Measurements from ENCODE around the gene CEP95.
A peak's percentile ranks its signal among the peaks of the same experiment; 100 is the strongest.
"Not testable (repeated sequence)": the region's sequence is repeated elsewhere in the genome, so short reads cannot be mapped to it uniquely, and the experiment has no call there.

The CEP95 gene

GRCh38 chr17:64480951-64481350 is 25.8 kb upstream of the CEP95 start:
- no peak for TF ChIP-seq JUND (IDR thresholded peaks at IDR 0.05; ENCODE audit: low read depth)
- DNase-seq (ENCODE audit: low read depth in 1 of 2, low spot score in 1 of 2), result no peak
- in situ Hi-C loops (cut with HindIII; ENCODE audit: low pct_unique_long_range_greater_than_20kb, low sequenced_read_pairs), result no loop called here

GRCh38 chr17:64484380-64484779 is 22.4 kb upstream of the CEP95 start:
- no peak for DNase-seq (ENCODE audit: low read depth in 1 of 2, low spot score in 1 of 2)
- in situ Hi-C loops (cut with HindIII; ENCODE audit: low pct_unique_long_range_greater_than_20kb, low sequenced_read_pairs), result no loop called here
- no peak for TF ChIP-seq JUND (IDR thresholded peaks at IDR 0.05; ENCODE audit: low read depth)

- in situ Hi-C loops (cut with HindIII; ENCODE audit: low pct_unique_long_range_greater_than_20kb, low sequenced_read_pairs), result no loop called here
- TF ChIP-seq JUND (IDR thresholded peaks at IDR 0.05; ENCODE audit: low read depth), result no peak
- DNase-seq (ENCODE audit: low read depth in 1 of 2, low spot score in 1 of 2), result no peak
Observed at GRCh38 chr17:64488301-64488700, 18.5 kb upstream of the CEP95 start.

- DNase-seq (ENCODE audit: low read depth in 1 of 2, low spot score in 1 of 2), result peak in 1 of 2 experiments; percentile 59
- in situ Hi-C loops (cut with HindIII; ENCODE audit: low pct_unique_long_range_greater_than_20kb, low sequenced_read_pairs), result no loop called here
- TF ChIP-seq JUND (IDR thresholded peaks at IDR 0.05; ENCODE audit: low read depth), result no peak
Observed at GRCh38 chr17:64491034-64491860, 15.5 kb upstream of the CEP95 start.

- no peak for TF ChIP-seq JUND (IDR thresholded peaks at IDR 0.05; ENCODE audit: low read depth)
- in situ Hi-C loops (cut with HindIII; ENCODE audit: low pct_unique_long_range_greater_than_20kb, low sequenced_read_pairs), result no loop called here
- no peak for DNase-seq (ENCODE audit: low read depth in 1 of 2, low spot score in 1 of 2)
Observed at GRCh38 chr17:64491994-64492393, 14.8 kb upstream of the CEP95 start.

GRCh38 chr17:64492481-64493109 is 14.2 kb upstream of the CEP95 start:
- DNase-seq (ENCODE audit: low read depth in 1 of 2, low spot score in 1 of 2), result peak in 1 of 2 experiments; percentile 38
- TF ChIP-seq JUND (IDR thresholded peaks at IDR 0.05; ENCODE audit: low read depth), result no peak
- in situ Hi-C loops (cut with HindIII; ENCODE audit: low pct_unique_long_range_greater_than_20kb, low sequenced_read_pairs), result no loop called here

GRCh38 chr17:64494121-64494520 is 12.7 kb upstream of the CEP95 start:
- in situ Hi-C loops (cut with HindIII; ENCODE audit: low pct_unique_long_range_greater_than_20kb, low sequenced_read_pairs), result no loop called here
- TF ChIP-seq JUND (IDR thresholded peaks at IDR 0.05; ENCODE audit: low read depth), result no peak

GRCh38 chr17:64495300-64495699 is 11.5 kb upstream of the CEP95 start:
- in situ Hi-C loops (cut with HindIII; ENCODE audit: low pct_unique_long_range_greater_than_20kb, low sequenced_read_pairs); DNase-seq (ENCODE audit: low read depth in 1 of 2, low spot score in 1 of 2): not testable (repeated sequence)

More at GRCh38 chr17:64494121-64494520, 12.7 kb upstream of the CEP95 start:
- no peak for DNase-seq (ENCODE audit: low read depth in 1 of 2, low spot score in 1 of 2)

GRCh38 chr17:64496348-64496785 is 10.4 kb upstream of the CEP95 start:
- no peak for TF ChIP-seq JUND (IDR thresholded peaks at IDR 0.05; ENCODE audit: low read depth)
- in situ Hi-C loops (cut with HindIII; ENCODE audit: low pct_unique_long_range_greater_than_20kb, low sequenced_read_pairs), result no loop called here
- DNase-seq (ENCODE audit: low read depth in 1 of 2, low spot score in 1 of 2), result no peak

- DNase-seq (ENCODE audit: low read depth in 1 of 2, low spot score in 1 of 2), result peak; percentile 85 to 95
- TF ChIP-seq JUND (IDR thresholded peaks at IDR 0.05; ENCODE audit: low read depth), result peak; percentile 65; the same call in 1 of the 2 replicates
- in situ Hi-C loops (cut with HindIII; ENCODE audit: low pct_unique_long_range_greater_than_20kb, low sequenced_read_pairs), result no loop called here
Observed at GRCh38 chr17:64496786-64497564, 9.8 kb upstream of the CEP95 start, which contains the start of gene POLG2. POLG2 (minus strand) TSS chr17:64497054; CDS start chr17:64496968, 86 bp downstream.

- no peak for DNase-seq (ENCODE audit: low read depth in 1 of 2, low spot score in 1 of 2)
- peak; percentile 6; the same call in 1 of the 2 replicates for TF ChIP-seq JUND (IDR thresholded peaks at IDR 0.05; ENCODE audit: low read depth)
- in situ Hi-C loops (cut with HindIII; ENCODE audit: low pct_unique_long_range_greater_than_20kb, low sequenced_read_pairs), result no loop called here
Observed at GRCh38 chr17:64497565-64498035, 9.2 kb upstream of the CEP95 start.

All from T47D (cell line).